Activated CD4-positive, alpha-beta memory T cell treated with anti-CD3 and anti-CD28 coated beads, Interleukin-2, amount 10 ng/mL, durations not matched to agents 7 days and 5 days (primary cell): ENCODE results near the gene DNAJA4. TPM values are rescaled to one million over a fixed set of nuclear protein-coding genes. Genes with fewer than 3 reads are reported as not detected.

Experiments
- CTCF ChIA-PET: fragments of 350-600 bp; sonication (Branson Sonifier 250); formaldehyde crosslinking; loops from one replicate; lab custom pipeline; 2021; ENCODE audit warnings: antibody characterized with exemption, inconsistent platforms; lab: Charles Lee
- POLR2A ChIA-PET: fragments of 350-600 bp; sonication (Branson Sonifier 250); formaldehyde crosslinking; loops from one replicate; lab custom pipeline; 2021; ENCODE audit warnings: antibody characterized with exemption; lab: Charles Lee
- DNase-seq: peaks from one replicate; pipeline ENCODE4 v3.0.0-alpha.2; 2020
- H3K27ac Mint-ChIP-seq: one replicate; pipeline ENCODE4 v1.8.0; 2021; ENCODE audit warnings: mild to moderate bottlenecking, mixed read lengths
- H3K27me3 Mint-ChIP-seq: one replicate; pipeline ENCODE4 v1.8.0; 2021; ENCODE audit warnings: mixed read lengths
- H3K36me3 Mint-ChIP-seq: one replicate; pipeline ENCODE4 v1.8.0; 2021; ENCODE audit warnings: low read depth, mixed read lengths
- H3K4me1 Mint-ChIP-seq: one replicate; pipeline ENCODE4 v1.8.0; 2021; ENCODE audit warnings: mixed read lengths
- H3K4me3 Mint-ChIP-seq: one replicate; pipeline ENCODE4 v1.8.0; 2021; ENCODE audit warnings: mild to moderate bottlenecking, mixed read lengths
- H3K9me3 Mint-ChIP-seq: one replicate; pipeline ENCODE4 v1.8.0; 2021; ENCODE audit warnings: mixed read lengths
- total RNA-seq, 2 experiments: library from RNA; stranded (reverse); gene quantifications; one replicate each; pipeline ENCODE4 v1.2.3, GENCODE V29; 2021

The DNAJA4 gene
- total RNA-seq, 2 experiments from 2014 or later: 27.7 to 30.9 TPM

GRCh38 chr15:78322243-78322642, 57.9 kb downstream of the DNAJA4 start:
- H3K27ac Mint-ChIP-seq: no peak overlapping the region
- H3K4me1 Mint-ChIP-seq: no peaks in the 10 kb centered on the region
- peaks cover 2% of the 10 kb centered on the region for H3K27me3 Mint-ChIP-seq
- POLR2A ChIA-PET: no interaction called here
- H3K36me3 Mint-ChIP-seq: no peaks in the 10 kb centered on the region
- CTCF ChIA-PET: no interaction called here
- H3K4me3 Mint-ChIP-seq: no peak overlapping the region
- no peak for DNase-seq
- H3K9me3 Mint-ChIP-seq: no peaks in the 10 kb centered on the region

GRCh38 chr15:78322724-78323521, 58.6 kb downstream of the DNAJA4 start:
- Mint-ChIP-seq H3K9me3 (no peaks in the 10 kb centered on the region), H3K4me3 (no peak overlapping the region), H3K36me3 (no peaks in the 10 kb centered on the region), H3K27me3 (peaks cover 3% of the 10 kb centered on the region), H3K27ac (no peak overlapping the region), H3K4me1 (no peaks in the 10 kb centered on the region)
- ChIA-PET POLR2A (no interaction called here), CTCF (no interaction called here)
- DNase-seq: no peak

GRCh38 chr15:78323693-78324092, 59.3 kb downstream of the DNAJA4 start:
- no peak for DNase-seq
- CTCF ChIA-PET: no interaction called here

GRCh38 chr15:78324144-78324543, 59.8 kb downstream of the DNAJA4 start:
- no peak overlapping the region for H3K27ac Mint-ChIP-seq
- H3K27me3 Mint-ChIP-seq: peaks cover 3% of the 10 kb centered on the region
- no peaks in the 10 kb centered on the region for H3K9me3 Mint-ChIP-seq
- H3K4me1 Mint-ChIP-seq: no peaks in the 10 kb centered on the region
- H3K36me3 Mint-ChIP-seq: no peaks in the 10 kb centered on the region
- ChIA-PET POLR2A (no interaction called here), CTCF (no interaction called here)
- DNase-seq: no peak
- no peak overlapping the region for H3K4me3 Mint-ChIP-seq

More at GRCh38 chr15:78323693-78324092, 59.3 kb downstream of the DNAJA4 start:
- Mint-ChIP-seq H3K36me3 (no peaks in the 10 kb centered on the region), H3K27me3 (peaks cover 3% of the 10 kb centered on the region), H3K4me3 (no peak overlapping the region), H3K4me1 (no peaks in the 10 kb centered on the region), H3K9me3 (no peaks in the 10 kb centered on the region), H3K27ac (no peak overlapping the region)
- POLR2A ChIA-PET: no interaction called here

GRCh38 chr15:78325092-78325843, 60.9 kb downstream of the DNAJA4 start:
- Mint-ChIP-seq H3K4me1 (no peaks in the 10 kb centered on the region), H3K27ac (no peak overlapping the region), H3K27me3 (peaks cover 3% of the 10 kb centered on the region), H3K9me3 (no peaks in the 10 kb centered on the region), H3K36me3 (no peaks in the 10 kb centered on the region), H3K4me3 (no peak overlapping the region)
- CTCF ChIA-PET: no interaction called here
- DNase-seq: no peak
- POLR2A ChIA-PET: no interaction called here

GRCh38 chr15:78327466-78327865, 63.1 kb downstream of the DNAJA4 start:
- Mint-ChIP-seq H3K27ac (no peak overlapping the region), H3K36me3 (no peaks in the 10 kb centered on the region), H3K9me3 (no peaks in the 10 kb centered on the region), H3K27me3 (peaks cover 6% of the 10 kb centered on the region), H3K4me1 (no peaks in the 10 kb centered on the region), H3K4me3 (no peak overlapping the region)
- no peak for DNase-seq
- POLR2A ChIA-PET: no interaction called here
- CTCF ChIA-PET: no interaction called here

GRCh38 chr15:78329625-78330024, 65.3 kb downstream of the DNAJA4 start:
- peaks cover 14% of the 10 kb centered on the region for H3K27me3 Mint-ChIP-seq
- ChIA-PET CTCF (interaction anchor here (1.2 kb wide), 1 partner anchor 20 kb away, joined by 3 read pairs; no protein-coding TSS in a partner anchor), POLR2A (interaction anchor here (0.6 kb wide), 1 partner anchor 30 kb away, joined by 3 read pairs; the partner anchor contains the start of gene SKIC8)
- DNase-seq: no peak
- no peaks in the 10 kb centered on the region for H3K36me3 Mint-ChIP-seq
- H3K9me3 Mint-ChIP-seq: no peaks in the 10 kb centered on the region
- H3K27ac Mint-ChIP-seq: no peak overlapping the region
- H3K4me3 Mint-ChIP-seq: no peak overlapping the region
- no peaks in the 10 kb centered on the region for H3K4me1 Mint-ChIP-seq

Other genes starting within 250 kb of the DNAJA4 start
- gene TBC1D2B, start 186.9 kb upstream of the DNAJA4 start, total RNA-seq: 100 to 1,000 TPM in 1 of 2 experiments, 10 to 100 TPM in 1; 97.1 to 101 TPM
- not detected for gene SH2D7, start 172.0 kb upstream of the DNAJA4 start, total RNA-seq
- gene CIB2, start 133.1 kb upstream of the DNAJA4 start, total RNA-seq: 1 to 10 TPM in 1 of 2 experiments, under 1 TPM in 1; 0.91 to 1.1 TPM
- 10 to 100 TPM; 73.5 to 85.0 TPM for gene IDH3A, start 115.2 kb upstream of the DNAJA4 start, total RNA-seq
- gene ACSBG1, start 30.0 kb upstream of the DNAJA4 start, total RNA-seq: not detected
- gene SKIC8, start 35.0 kb downstream of the DNAJA4 start, total RNA-seq: 10 to 100 TPM; 35.4 to 35.7 TPM
- not detected for gene CRABP1, start 75.8 kb downstream of the DNAJA4 start, total RNA-seq
- 10 to 100 TPM; 57.8 to 61.5 TPM for gene IREB2, start 173.7 kb downstream of the DNAJA4 start, total RNA-seq
- 1 to 10 TPM; 2.4 to 2.7 TPM for gene HYKK, start 243.0 kb downstream of the DNAJA4 start, total RNA-seq